Measurements from ENCODE around the gene PRKAG2. TPM values are rescaled to one million over a fixed set of nuclear protein-coding genes. Genes with fewer than 3 reads are reported as not detected.
"Not testable (repeated sequence)": the region's sequence is repeated elsewhere in the genome, so short reads cannot be mapped to it uniquely, and the experiment has no call there.

PRKAG2 gene
- total RNA-seq, 4 donors from 2014 or later: 38.8 to 94.4 (median 73.2) TPM

DNA sequence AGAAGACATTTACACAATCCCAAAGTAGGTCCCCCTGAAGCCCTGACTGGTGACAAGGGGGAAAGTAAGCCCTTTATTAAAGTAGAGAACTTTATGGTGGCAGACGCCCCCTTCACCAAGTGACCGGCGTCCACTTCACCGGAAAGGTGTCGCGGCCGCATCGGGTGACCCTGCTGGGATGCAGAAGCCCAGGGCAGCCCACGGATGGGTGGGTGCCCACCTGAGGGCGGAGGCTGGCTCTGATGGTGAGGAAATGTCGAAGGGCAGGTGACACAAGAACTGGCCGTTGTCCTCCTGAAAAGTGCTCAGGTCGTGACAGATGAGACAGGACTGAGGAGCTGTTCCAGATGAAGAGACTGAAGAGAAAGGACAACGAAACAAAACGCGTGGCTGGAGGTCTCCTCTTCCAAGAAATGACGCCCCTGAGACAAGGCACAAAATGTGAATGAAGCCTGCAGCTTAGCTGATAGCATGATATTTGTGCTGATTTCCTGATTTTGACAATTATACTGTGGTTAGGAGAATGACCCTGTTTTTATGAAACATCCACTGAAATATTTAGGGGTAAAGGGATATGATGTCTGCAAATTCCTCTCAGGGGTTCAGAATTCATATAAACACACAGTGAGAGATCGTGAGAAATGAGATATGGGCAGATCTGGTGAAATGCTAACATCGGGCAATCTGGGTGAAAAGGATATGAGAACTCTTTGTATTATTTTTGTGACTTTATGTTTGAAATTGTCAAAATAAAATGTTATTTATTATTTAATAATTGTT is 123.9 kb downstream of the PRKAG2 start:
- no peaks in the 10 kb centered on the region for H3K36me3 ChIP-seq
- H3K4me1 ChIP-seq: peaks cover 0 to 28% (median 7%) of the 10 kb centered on the region in 4 donors
- H3K27ac ChIP-seq: no peak overlapping the region
- no peaks in the 10 kb centered on the region for H3K27me3 ChIP-seq
- TF ChIP-seq CTCF (IDR thresholded peaks at IDR 0.05): no peak
- no peak for TF ChIP-seq POLR2A (IDR thresholded peaks at IDR 0.05)
- no peak overlapping the region for H3K4me3 ChIP-seq
- H3K9me3 ChIP-seq: no peaks in the 10 kb centered on the region
- no peak for DNase-seq

DNA sequence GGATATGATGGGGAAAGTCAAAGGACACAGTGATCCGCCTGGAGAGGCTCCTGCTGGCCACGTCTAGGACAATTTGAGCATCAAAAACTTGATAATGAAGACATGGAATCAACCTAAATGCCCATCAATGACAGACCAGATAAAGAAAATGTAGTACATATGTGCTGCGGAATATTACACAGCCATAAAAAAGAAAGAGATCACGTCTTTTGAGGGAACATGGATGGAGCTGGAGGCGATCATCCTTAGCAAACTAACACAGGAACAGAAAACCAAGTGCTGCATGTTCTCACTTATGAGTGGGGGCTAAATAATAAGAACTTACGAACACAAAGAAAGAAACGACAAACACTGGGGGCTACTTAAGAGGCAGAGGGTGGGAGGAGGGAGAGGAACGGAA is 124.9 kb downstream of the PRKAG2 start:
- Histone ChIP-seq H3K27me3 (no peaks in the 10 kb centered on the region), H3K9me3 (no peaks in the 10 kb centered on the region), H3K4me1 (peaks cover 0 to 28% (median 7%) of the 10 kb centered on the region in 4 donors), H3K27ac (no peak overlapping the region), H3K4me3 (no peak overlapping the region), H3K36me3 (no peaks in the 10 kb centered on the region)
- TF ChIP-seq CTCF (IDR thresholded peaks at IDR 0.05): no peak
- TF ChIP-seq POLR2A (IDR thresholded peaks at IDR 0.05): no peak
- no peak for DNase-seq

DNA sequence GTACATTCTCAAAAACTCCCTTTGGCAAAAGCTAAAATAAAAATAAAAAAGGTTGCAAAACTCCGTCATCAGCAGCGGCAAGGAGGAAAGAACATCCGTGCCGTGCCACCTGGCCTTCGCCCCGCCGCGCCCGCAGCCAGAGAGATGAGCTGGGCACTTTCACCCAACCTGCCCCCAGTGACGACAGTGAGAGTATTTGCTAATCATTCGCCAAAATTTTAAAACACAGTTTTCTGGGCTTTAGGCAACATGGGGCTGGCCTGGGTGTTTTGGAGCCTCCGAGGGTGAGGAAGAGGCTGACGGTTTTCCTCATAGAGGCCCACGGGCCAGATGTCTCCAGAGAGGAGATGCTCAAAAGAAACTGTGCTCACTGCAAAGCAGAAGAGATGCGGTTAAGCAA is 128.2 kb downstream of the PRKAG2 start:
- H3K9me3 ChIP-seq: no peaks in the 10 kb centered on the region
- peaks cover 0 to 17% (median 0%) of the 10 kb centered on the region in 4 donors for H3K4me1 ChIP-seq

DNA sequence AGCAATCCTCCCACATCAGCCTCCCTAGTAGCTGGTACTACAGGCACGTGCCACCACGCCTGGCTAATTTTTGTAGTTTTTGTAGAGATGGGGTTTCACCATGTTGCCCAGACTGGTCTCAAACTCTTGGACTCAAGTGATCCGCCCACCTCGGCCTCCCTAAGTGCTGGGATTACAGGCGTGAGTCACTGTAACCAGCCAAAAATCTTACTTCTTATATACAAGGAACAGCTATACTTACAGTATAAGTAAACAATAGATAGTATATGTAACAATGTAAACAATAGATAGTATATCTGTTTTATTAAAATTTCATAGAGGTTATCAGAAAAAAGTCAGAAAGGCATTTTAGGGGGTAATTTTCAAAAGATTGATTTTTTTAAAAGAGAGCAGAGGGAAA is 128.9 kb downstream of the PRKAG2 start:
- not testable (repeated sequence) for H3K27me3 ChIP-seq, H3K36me3 ChIP-seq, H3K4me3 ChIP-seq, H3K9me3 ChIP-seq
- peak in 1 of 3 donors; percentile 5 for DNase-seq
- H3K4me1 ChIP-seq: peaks cover 0 to 24% (median 0%) of the 10 kb centered on the region in 4 donors
- H3K27ac ChIP-seq: peak overlapping the region in 1 of 4 donors; percentile 37

More for the DNA sequence above, 128.2 kb downstream of the PRKAG2 start:
- TF ChIP-seq CTCF (IDR thresholded peaks at IDR 0.05): no peak
- peak in 1 of 2 donors; percentile 21 for TF ChIP-seq POLR2A (IDR thresholded peaks at IDR 0.05)
- no peak overlapping the region for H3K4me3 ChIP-seq
- peak overlapping the region in 1 of 4 donors; percentile 37 for H3K27ac ChIP-seq
- no peaks in the 10 kb centered on the region for H3K27me3 ChIP-seq
- H3K36me3 ChIP-seq: no peaks in the 10 kb centered on the region
- peak in 2 of 3 donors; percentile 71 to 72 for DNase-seq

GRCh38 chr7:151745706-151746105 is 131.2 kb downstream of the PRKAG2 start:
- Histone ChIP-seq H3K4me1 (peaks cover 0 to 24% (median 0%) of the 10 kb centered on the region in 4 donors), H3K27me3 (no peaks in the 10 kb centered on the region), H3K9me3 (no peaks in the 10 kb centered on the region), H3K36me3 (no peaks in the 10 kb centered on the region), H3K27ac (peak overlapping the region in 3 of 4 donors; percentile 29 to 77 (median 71)), H3K4me3 (no peak overlapping the region)
- TF ChIP-seq POLR2A (IDR thresholded peaks at IDR 0.05) (no peak), CTCF (IDR thresholded peaks at IDR 0.05) (no peak)
- no peak for DNase-seq

Data from Peyer's patch (tissue), 4 donors.